KMS-11 (cell line): ENCODE data around the gene DNAJC1.

ENCODE experiments used
- H2AFZ ChIP-seq: fragments of 200-600 bp; sonication (generic); 2 replicates; pipeline ENCODE4 v1.6.1; 2016; ENCODE audit warnings: antibody characterized with exemption, mixed run types, low read depth
- H3K27ac ChIP-seq: fragments of 200-600 bp; sonication (generic); 2 replicates; pipeline ENCODE4 v1.6.1; 2016; ENCODE audit warnings: mild to moderate bottlenecking, mixed run types
- H3K27me3 ChIP-seq: fragments of 200-600 bp; sonication (generic); 2 replicates; pipeline ENCODE4 v1.6.1; 2017; ENCODE audit warnings: mild to moderate bottlenecking, low read depth, mixed run types, moderate library complexity; ENCODE audit not compliant: insufficient read depth
- H3K36me3 ChIP-seq: fragments of 200-600 bp; sonication (generic); 2 replicates; pipeline ENCODE4 v1.6.1; 2017; ENCODE audit warnings: mild to moderate bottlenecking, mixed run types; ENCODE audit not compliant: insufficient read depth
- H3K4me1 ChIP-seq: fragments of 200-600 bp; sonication (generic); 2 replicates; pipeline ENCODE4 v1.6.1; 2016; ENCODE audit warnings: mild to moderate bottlenecking, low read depth, mixed run types; ENCODE audit not compliant: poor library complexity, severe bottlenecking
- H3K4me2 ChIP-seq: fragments of 200-600 bp; sonication (generic); 2 replicates; pipeline ENCODE4 v1.7.0; 2016; ENCODE audit warnings: mild to moderate bottlenecking, mixed run types
- H3K4me3 ChIP-seq: fragments of 200-600 bp; sonication (generic); IDR thresholded peaks from 2 replicates; pipeline ENCODE4 v1.6.1; 2017; ENCODE audit warnings: low read depth, low read length, mixed read lengths; ENCODE audit not compliant: insufficient read depth
- H3K79me2 ChIP-seq: fragments of 200-600 bp; sonication (generic); 2 replicates; pipeline ENCODE4 v1.6.1; 2016; ENCODE audit warnings: low read depth, mixed run types; ENCODE audit not compliant: insufficient read depth
- H3K9ac ChIP-seq: fragments of 200-600 bp; sonication (generic); 2 replicates; pipeline ENCODE4 v1.6.1; 2016; ENCODE audit warnings: mild to moderate bottlenecking, mixed run types
- H4K20me1 ChIP-seq: fragments of 200-600 bp; sonication (generic); 2 replicates; pipeline ENCODE4 v1.6.1; 2016; ENCODE audit warnings: mild to moderate bottlenecking, mixed run types; ENCODE audit not compliant: insufficient read depth
- TF ChIP-seq, protein P1 (sequence below): fragments of 200-600 bp; sonication (generic); conservative IDR thresholded peaks from 2 replicates; pipeline ENCODE4 v1.6.1; 2017; ENCODE audit warnings: low read depth, mild to moderate bottlenecking, antibody characterized with exemption, low read length, moderate library complexity, mixed read lengths

The DNAJC1 gene

DNA sequence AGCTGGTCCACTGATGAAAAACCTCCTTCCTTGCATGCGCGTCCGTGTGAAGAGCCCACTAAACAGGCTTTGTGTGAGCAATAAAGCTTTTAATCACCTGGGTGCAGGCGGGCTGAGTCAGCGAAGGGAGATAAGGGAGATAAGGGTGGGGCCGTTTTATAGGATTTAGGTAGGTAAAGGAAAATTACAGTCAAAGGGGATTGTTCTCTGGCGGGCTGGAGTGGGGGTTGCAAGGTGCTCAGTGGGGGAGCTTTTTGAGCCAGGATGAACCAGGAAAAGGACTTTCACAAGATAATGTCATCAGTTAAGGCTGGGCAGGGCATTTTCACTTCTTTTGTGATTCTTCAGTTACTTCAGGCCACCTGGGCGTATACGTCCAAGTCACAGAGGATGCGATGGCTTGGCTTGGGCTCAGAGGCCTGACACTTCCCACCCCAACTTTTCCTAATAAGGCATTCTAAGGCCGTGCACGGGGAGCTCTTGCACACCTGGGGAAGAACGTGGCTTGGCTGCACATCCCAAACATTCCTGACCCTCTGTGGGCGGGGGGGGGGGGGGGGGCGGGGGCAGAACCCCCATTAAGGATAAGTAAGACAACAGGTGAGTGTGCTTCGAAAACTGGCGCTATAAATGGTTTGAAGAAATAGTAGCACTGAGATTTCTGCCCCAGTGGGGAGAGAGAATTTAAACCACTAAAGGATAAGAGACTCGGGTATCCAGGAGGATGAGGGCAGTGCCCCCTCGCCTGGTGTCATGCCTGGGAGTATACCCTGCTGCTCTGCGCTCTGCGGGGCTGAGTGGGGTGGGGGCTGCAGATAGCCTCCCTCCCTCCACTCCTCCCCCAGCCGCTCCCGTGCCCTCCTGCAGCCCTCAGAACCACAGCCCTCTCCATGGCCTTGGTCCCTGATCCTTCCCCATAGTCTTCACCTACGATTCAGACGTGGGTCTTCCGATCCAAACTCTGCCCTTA lies 251.9 kb downstream of the DNAJC1 start:
- Histone ChIP-seq H3K4me3 (no peak overlapping the region), H3K9ac (no peak overlapping the region), H3K27ac (no peak overlapping the region)

GRCh38 chr10:21750424-21750823 lies 253.1 kb downstream of the DNAJC1 start:
- TF ChIP-seq, protein P1, sequence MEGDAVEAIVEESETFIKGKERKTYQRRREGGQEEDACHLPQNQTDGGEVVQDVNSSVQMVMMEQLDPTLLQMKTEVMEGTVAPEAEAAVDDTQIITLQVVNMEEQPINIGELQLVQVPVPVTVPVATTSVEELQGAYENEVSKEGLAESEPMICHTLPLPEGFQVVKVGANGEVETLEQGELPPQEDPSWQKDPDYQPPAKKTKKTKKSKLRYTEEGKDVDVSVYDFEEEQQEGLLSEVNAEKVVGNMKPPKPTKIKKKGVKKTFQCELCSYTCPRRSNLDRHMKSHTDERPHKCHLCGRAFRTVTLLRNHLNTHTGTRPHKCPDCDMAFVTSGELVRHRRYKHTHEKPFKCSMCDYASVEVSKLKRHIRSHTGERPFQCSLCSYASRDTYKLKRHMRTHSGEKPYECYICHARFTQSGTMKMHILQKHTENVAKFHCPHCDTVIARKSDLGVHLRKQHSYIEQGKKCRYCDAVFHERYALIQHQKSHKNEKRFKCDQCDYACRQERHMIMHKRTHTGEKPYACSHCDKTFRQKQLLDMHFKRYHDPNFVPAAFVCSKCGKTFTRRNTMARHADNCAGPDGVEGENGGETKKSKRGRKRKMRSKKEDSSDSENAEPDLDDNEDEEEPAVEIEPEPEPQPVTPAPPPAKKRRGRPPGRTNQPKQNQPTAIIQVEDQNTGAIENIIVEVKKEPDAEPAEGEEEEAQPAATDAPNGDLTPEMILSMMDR: no peak
- Histone ChIP-seq H3K4me1 (peaks cover 10% of the 10 kb centered on the region), H3K79me2 (no peaks in the 10 kb centered on the region), H3K36me3 (no peaks in the 10 kb centered on the region), H3K27me3 (no peaks in the 10 kb centered on the region), H3K4me3 (no peak overlapping the region), H3K4me2 (no peak overlapping the region), H2AFZ (no peak overlapping the region), H4K20me1 (no peaks in the 10 kb centered on the region), H3K27ac (no peak overlapping the region), H3K9ac (no peak overlapping the region)

More for the DNA sequence above, 251.9 kb downstream of the DNAJC1 start:
- TF ChIP-seq, protein P1: no peak
- Histone ChIP-seq H3K4me1 (no peaks in the 10 kb centered on the region), H3K27me3 (no peaks in the 10 kb centered on the region), H3K36me3 (no peaks in the 10 kb centered on the region), H2AFZ (no peak overlapping the region), H3K4me2 (no peak overlapping the region), H4K20me1 (no peaks in the 10 kb centered on the region), H3K79me2 (no peaks in the 10 kb centered on the region)

GRCh38 chr10:21749788-21750187 lies 253.7 kb downstream of the DNAJC1 start:
- H3K79me2 ChIP-seq: no peaks in the 10 kb centered on the region
- no peak overlapping the region for H3K27ac ChIP-seq
- no peaks in the 10 kb centered on the region for H3K36me3 ChIP-seq
- no peak overlapping the region for H2AFZ ChIP-seq
- no peak overlapping the region for H3K9ac ChIP-seq
- H3K27me3 ChIP-seq: no peaks in the 10 kb centered on the region
- H4K20me1 ChIP-seq: no peaks in the 10 kb centered on the region
- no peak overlapping the region for H3K4me2 ChIP-seq
- TF ChIP-seq, protein P1: no peak
- no peak overlapping the region for H3K4me3 ChIP-seq
- peaks cover 10% of the 10 kb centered on the region for H3K4me1 ChIP-seq

- no peaks in the 10 kb centered on the region for H3K36me3 ChIP-seq
- no peaks in the 10 kb centered on the region for H4K20me1 ChIP-seq
- H3K4me2 ChIP-seq: no peak overlapping the region
- H3K79me2 ChIP-seq: no peaks in the 10 kb centered on the region
- no peak overlapping the region for H3K27ac ChIP-seq
- no peak overlapping the region for H2AFZ ChIP-seq
- no peak overlapping the region for H3K4me3 ChIP-seq
- TF ChIP-seq, protein P1: no peak
- peaks cover 14% of the 10 kb centered on the region for H3K4me1 ChIP-seq
- H3K9ac ChIP-seq: no peak overlapping the region
- no peaks in the 10 kb centered on the region for H3K27me3 ChIP-seq
These were observed 255.7 kb downstream of the DNAJC1 start for GRCh38 chr10:21747809-21748208.
